Mesenteric fat pad (tissue), 1 donor: ENCODE measurements around the gene PRR30. TPM values are rescaled to one million over a fixed set of nuclear protein-coding genes. Genes with fewer than 3 reads are reported as not detected.
"Not testable (repeated sequence)": the region's sequence is repeated elsewhere in the genome, so short reads cannot be mapped to it uniquely, and the experiment has no call there.

Experiments
- DNase-seq: peaks from one replicate; pipeline ENCODE4 v3.0.0-alpha.2; 2020; ENCODE audit warnings: low spot score
- long read RNA-seq: library from polyadenylated mRNA; unstranded; transcript quantifications from one replicate; pipeline ENCODE4 v2.0.0, GENCODE V29; 2020
- total RNA-seq: library from RNA; stranded (reverse); fragmentation: NEBNext Ultra II Directional; extraction: Animal tissue kit (Norgen Biotek cat#: 25700); gene quantifications from one replicate; pipeline ENCODE4 v1.2.1, GENCODE V29; 2021
- donor health status: DM: yes; HTN: yes; CAD: no.

Gene PRR30
- total RNA-seq = not detected
- long read RNA-seq = 0 reads

GRCh38 chr2:27139310-27139709 is at the start of gene PRR30:
TSS of gene PRR30 (minus strand) at chr2:27139410. CDS start at chr2:27138329, 1,081 bp downstream.
- no peak for DNase-seq

DNA sequence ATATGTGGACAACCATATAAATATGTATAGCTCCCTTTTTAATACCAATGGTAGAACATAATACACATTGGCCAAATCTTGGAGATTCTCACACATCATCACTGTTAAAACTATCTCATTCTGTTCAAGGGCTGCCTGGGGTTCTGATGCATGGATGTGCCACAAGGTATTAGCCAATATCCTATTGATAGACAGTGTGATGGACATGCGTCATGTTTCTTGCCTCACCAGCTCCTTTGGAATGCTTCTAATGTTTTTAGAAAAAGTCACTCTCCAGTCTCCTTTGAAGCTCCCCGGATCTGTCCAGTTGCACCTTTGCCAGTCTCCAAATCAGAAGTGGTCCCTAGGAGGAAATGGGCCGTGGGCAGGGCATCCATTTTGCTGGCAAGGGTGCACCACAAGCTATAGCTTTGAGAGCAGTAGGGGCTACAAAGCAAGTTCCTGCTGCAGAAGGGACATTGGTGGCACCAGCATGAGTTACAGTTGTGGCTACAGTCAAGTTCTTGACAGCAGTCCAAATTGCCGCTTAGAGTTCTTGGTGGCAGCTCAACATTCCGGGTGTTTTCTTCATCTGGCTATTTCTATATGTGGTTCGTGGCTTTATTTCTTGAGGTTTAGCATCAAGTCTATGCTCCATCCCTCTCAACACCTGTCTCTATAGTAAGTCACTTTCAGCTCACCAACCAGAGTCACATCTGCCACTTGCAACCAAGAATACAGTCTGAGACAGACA is 47.6 kb upstream of the PRR30 start:
- DNase-seq = no peak

DNA sequence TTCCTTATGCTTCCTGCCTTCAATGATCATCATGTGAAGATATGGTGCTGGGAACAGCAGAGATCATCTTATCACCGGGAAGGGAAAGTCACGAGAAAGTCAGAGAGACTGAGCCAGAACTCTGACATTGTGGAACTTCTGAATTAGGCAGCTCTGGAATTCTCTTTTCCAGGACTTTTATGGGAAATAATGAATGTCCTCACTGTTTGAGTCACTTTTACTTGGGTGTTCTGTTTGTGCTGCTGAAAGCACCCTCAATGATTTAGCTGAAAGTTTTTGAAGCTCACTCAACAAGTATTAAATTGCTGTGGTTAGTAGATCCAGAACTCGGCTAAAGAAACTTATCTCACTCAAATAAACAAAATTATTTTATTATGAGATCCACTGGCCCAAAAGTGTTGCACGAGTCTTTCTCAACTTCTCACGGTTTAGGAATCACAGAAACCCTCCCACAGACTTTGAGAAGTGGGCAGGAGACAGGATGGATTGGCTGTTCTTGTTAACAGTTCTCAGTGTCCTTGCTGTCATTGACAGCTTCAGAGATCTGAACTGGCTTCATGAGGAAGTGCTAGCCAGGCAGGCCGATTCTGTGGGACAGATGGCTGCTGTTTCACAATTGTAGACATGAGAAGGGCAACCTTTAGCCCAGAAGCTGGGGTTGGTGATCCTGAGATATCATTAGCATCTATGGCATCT is 46.3 kb upstream of the PRR30 start:
- no peak for DNase-seq

- DNase-seq = no peak
Observed at GRCh38 chr2:27184115-27184514, 44.9 kb upstream of the PRR30 start.

- DNase-seq = no peak
Observed at GRCh38 chr2:27182346-27182745, 43.1 kb upstream of the PRR30 start.

GRCh38 chr2:27179344-27180000 is 40.3 kb upstream of the PRR30 start:
- DNase-seq = no peak

GRCh38 chr2:27178469-27178868 is 39.3 kb upstream of the PRR30 start:
- DNase-seq = no peak

- DNase-seq = no peak
Observed at GRCh38 chr2:27177441-27178351, 38.5 kb upstream of the PRR30 start.

DNA sequence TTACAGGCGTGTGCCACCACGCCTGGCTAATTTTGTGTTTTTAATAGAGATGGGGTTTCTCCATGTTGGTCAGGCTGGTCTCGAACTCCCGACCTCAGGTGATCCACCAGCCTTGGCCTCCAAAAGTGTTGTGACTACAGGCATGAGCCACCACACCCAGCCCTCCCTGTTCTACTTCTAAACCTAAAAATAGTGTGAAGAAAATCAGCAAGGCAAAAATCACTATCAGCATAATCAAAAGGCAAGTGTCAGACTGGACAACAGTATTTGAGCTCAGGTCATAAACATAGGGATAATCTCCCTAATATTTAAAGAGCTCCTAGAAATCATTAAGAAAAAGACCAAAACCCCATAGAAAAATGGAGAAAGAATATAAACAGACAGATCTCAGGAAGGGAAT is 36.6 kb upstream of the PRR30 start:
- not testable (repeated sequence) for DNase-seq

DNA sequence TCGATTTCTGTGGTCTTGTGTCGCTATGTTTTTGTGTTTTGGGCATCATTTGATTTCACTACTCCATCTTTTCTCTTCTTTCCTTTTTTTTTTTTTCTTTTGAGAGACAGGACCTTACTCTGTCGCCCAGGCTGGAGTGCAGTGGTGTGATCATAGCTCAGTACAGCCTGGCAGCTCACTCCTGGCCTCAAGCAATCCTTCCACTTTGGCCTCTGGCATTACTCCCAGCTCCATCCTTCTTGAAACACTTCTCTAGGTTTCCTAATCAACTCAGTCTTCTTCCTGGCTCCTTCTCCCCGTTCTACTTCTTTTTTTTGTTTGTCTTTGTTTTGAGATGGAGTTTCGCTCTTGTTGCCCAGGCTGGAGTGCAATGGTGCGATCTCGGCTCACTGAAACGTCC is 36.1 kb upstream of the PRR30 start:
- no peak for DNase-seq

DNA sequence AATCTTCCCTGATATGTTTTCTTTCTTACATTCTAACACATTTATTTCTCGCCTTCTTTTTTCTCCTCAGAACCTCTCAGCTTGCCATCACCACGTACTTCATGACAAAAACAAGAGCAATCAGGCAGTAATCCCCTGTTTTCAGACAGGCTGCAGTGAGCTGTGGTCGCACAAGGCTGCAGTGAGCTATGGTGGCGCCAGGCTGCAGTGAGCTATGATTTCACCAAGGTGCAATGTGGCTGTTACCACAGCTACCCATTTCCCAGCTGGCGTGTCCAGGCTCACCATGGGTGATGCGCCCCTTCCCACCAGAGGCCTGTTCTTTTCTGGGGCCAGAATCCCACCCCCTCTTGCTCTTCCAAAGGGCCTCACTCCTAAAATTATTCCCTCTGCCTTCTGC is 35.4 kb upstream of the PRR30 start:
- DNase-seq = no peak

- no peak for DNase-seq
Observed at GRCh38 chr2:27171351-27171848, 32.2 kb upstream of the PRR30 start.

DNA sequence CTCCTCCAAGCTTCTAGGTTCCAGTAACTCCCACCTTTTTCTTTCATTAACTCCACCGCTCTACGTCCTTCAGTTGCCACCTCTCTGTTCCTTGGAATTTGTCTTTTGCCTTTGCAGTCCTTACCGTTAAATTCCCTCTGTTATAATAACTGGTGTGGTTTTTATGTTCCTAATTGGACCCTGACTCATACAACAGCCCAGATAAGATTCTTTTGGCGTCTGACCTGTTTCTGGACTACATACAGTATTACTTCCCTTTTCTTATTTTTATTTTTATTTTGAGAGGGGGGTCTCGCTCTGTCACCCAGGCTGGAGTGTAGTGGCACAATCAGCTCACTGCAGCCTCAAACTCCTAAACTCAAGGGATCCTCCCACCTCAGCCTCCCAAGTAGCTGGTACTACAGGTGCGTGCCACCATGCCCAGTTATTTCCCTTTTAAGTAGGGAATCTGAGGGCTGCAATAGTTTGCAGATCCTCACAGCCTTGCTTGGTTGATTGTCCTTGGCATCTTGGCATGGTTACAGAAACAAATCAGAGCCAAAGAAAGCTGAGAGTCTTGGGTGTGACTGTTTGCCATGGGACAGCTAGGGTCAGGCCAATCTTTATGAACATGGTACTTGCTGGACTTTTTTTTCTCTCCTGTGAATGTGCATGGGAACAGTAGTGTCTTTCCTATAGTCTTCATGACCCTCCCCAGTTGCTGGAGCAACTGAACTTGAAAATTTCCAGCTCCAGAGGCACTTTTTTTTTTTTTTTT is 31.5 kb upstream of the PRR30 start:
- DNase-seq = no peak

- no peak for DNase-seq
Observed at GRCh38 chr2:27164960-27165763, 26.0 kb upstream of the PRR30 start.

DNA sequence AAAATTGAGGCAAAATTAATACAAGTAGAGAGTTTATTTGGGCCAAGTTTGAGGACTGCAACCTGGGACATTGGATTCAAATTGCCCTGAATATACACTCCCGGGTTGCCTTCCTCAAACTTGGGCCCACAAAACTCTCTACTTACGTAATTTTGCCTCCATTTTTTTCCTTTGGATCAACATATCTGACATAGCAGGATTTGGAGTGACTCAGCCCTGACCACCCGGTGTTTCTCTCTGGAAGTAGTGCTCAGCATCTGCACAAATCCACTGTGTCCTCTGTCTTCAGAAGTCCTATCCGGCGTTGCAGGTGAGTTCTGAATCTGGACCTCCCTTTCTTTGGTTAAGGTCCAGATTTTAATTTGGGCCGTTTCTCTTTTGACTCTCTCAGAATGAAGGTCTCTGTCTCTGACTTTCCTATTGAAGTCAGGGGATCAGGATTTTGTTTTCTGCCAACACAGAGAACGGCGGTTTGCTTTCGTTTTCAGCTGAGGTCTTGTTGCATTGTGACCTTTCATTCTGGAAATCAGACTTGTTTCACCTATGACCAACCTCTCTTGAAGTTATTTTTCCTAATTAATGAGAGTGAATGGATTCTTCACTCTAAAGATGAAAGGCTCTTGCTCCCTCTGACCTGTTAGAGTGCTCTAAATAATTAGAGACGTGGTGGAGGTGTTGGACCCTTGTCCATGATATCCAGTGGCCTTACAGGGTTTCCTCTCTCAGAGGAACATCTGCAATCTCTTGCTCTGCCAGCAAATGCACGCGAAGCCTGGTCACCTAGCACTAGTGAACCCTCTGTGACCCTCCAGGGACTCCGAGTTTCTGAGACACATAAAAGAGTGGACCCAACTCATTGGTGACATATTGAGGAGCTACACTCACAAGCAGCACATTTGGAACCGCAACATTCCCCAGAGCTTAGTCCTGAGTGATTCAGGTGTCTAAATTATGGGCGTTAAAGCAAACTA is 23.2 kb upstream of the PRR30 start:
- no peak for DNase-seq

GRCh38 chr2:27160191-27160590 is 21.0 kb upstream of the PRR30 start:
- no peak for DNase-seq

- no peak for DNase-seq
Observed at GRCh38 chr2:27159271-27159670, 20.1 kb upstream of the PRR30 start.

DNA sequence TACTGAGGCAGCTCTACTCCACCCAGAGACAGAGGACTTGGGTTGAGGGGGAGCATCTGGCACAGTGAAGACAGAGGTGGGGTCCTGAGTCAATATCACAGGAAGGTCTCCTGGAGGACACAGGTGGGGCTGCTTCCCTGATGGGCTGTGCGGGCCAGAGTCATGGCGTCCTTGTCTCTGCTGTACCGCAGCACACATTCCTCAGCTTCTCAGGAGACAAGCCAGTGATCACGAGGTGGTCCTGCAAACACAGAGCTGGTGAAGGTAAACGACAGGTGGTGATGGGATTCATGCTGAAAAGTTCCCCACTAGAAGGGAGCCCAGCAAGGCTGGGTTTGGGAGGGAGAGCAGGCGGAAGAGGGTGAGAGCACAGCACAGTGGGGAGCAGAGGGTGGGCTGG is 19.3 kb upstream of the PRR30 start:
- no peak for DNase-seq
